IPS DF 4.7 (cell line): ENCODE measurements around the gene ADAM12.

Experiments
- DNase-seq: peaks from one replicate; pipeline ENCODE4 v3.0.0-alpha.2; 2013; ENCODE audit warnings: low spot score; ENCODE audit errors: extremely low read depth

Gene ADAM12

DNA sequence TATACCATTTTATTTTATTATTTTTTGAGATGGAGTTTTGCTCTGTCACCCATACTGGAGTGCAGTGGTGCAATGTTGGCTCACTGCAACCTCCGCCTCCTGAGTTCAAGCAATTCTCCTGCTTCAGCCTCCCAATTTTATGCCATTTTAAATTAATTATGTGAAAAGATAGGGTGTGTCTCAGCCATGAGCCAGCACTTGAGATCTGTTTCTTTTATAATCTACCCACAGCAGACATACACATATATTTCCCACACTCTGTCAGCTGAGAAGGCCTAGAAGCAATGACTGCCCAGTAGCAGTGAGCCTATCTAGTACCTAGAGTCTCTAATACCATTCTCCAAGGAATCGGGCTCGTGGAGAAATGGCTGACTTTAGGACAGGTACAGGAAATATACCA lies 70.5 kb downstream of the ADAM12 start:
- DNase-seq: no peak

DNA sequence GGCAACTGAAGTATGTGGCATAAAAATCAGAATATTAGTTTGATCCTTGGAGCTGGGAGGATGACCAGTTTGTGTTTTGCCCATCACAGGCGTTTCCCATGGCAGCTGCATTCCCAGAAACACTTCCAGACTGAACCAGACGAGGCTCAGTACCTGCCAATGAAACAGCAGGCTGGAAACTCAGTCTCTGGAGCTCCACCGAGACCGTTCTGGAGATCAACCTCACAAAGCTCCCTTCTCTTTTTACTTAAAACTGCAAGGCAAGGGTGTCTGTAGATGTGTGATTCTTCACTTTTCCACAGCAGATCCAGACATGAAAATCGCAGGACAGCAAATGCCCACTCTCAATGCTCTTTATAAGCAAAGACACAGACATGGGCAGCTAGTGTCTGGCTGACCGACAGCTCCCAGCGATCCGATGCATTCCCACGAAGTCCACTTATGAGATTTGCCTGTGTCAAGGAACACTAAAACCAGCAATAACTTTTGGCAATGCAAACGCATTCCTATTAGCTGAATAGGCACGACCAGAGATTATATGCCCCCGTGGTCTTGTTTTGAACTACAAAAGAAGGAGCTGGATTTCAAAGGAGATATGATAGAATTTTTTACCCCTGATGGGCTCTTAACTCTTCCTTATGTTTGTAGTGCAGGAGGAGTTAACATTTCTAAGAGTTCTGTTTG lies 72.6 kb downstream of the ADAM12 start:
- no peak for DNase-seq

- no peak for DNase-seq
These were observed 73.3 kb downstream of the ADAM12 start for GRCh38 chr10:126314863-126315493.

DNA sequence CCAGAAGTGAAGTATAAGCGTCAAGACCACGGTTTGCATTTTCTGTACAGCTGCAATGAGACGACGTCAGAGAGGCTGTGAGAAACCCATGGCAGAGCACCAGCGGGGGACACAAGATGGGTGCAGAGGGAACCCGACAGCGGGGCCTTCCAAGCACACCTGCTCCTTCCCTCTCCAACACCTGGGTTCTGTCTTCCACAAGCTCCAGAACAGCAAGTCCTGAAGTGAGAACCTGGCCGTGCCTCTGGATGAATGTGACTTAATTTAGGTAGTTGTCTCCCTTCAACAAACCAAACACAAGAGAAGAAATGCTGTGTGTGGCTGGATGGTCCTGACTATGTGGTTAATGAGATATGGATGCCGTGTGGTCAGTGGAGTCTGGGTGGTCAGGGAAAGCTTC lies 76.1 kb downstream of the ADAM12 start:
- no peak for DNase-seq

DNA sequence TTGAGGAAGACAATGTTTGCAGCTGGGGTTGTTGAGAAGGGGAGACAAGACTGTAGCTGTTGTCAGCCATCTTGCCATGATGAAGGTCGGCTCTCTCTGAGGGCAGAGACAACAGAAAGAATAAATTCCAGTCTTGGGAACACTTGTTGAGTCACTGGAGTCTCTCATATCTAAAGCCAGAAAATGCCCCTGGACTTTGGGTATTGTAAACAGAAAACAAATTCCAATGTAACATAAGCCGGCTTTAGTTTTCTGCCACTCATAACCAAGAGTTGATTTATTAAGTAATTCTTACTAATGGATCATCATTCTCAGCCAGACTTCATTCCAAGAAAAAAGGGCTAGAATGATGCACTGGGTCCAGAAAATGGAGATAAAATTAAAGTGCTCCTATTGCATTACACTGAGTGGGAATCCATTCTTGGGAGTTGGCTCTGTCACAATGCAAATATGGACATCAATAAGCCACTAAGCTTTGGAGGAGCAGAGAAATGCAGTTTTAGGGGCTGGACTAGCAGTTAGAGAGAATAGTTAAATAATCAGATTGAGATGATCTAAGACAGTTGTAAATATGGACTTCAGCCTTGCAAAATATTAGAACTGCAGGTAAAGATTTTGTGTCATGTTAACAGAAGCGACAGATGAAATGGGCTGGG lies 78.9 kb downstream of the ADAM12 start:
- DNase-seq: no peak

GRCh38 chr10:126302826-126303665 lies 85.2 kb downstream of the ADAM12 start:
- no peak for DNase-seq

DNA sequence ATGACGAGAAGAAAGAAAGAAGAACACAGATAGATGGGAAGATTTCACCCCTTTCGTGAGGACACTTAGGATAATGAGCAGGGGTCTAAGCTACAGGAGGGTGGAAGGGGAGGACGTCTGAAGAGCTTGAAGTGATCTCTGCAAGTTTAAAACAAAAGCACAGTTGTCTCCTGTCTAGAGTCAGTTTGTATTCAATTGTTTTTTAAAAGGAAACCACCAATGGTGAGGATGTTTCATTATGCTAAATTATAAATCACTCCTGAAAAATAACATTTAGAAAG lies 85.9 kb downstream of the ADAM12 start:
- no peak for DNase-seq

- DNase-seq: no peak
These were observed 86.4 kb downstream of the ADAM12 start for GRCh38 chr10:126301701-126302475.

DNA sequence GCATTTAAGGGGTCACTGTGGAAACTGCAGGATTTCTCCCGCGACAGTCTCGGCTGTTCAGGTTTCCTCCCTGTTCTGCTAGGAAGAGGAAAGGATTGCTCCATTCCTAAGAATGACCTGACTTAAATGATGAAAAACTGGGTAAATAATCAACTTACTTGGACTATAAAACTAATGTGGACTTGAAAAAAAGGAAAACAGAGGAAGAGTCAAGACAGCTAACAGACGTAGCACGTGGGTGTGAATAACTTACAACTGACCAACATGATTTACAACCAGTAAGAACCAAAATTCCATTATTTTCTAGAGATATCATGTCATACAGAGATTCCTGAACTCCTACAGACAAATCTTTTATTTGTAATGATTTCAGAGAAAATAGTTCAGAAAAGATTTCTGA lies 93.8 kb downstream of the ADAM12 start:
- DNase-seq: no peak

DNA sequence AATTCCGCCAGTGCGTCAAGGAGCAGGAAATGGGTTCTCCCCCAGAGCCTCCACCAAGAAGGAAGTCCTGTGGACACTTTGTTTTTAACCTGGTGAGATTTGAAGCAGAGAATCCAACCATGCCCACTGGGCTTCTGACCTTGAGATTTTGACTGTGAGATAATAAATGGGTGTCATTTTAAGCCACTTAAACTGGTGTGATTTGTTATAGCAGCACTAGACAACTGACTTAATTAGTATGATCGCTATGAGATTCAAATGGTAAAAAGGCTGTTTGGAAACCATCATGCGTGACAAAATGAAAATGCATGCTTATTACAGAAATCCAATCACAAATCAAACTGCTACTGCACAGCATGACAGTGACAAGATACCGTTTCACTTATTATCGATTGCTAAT lies 98.0 kb downstream of the ADAM12 start:
- DNase-seq: no peak

- no peak for DNase-seq
These were observed 99.5 kb downstream of the ADAM12 start for GRCh38 chr10:126288547-126289493.

DNA sequence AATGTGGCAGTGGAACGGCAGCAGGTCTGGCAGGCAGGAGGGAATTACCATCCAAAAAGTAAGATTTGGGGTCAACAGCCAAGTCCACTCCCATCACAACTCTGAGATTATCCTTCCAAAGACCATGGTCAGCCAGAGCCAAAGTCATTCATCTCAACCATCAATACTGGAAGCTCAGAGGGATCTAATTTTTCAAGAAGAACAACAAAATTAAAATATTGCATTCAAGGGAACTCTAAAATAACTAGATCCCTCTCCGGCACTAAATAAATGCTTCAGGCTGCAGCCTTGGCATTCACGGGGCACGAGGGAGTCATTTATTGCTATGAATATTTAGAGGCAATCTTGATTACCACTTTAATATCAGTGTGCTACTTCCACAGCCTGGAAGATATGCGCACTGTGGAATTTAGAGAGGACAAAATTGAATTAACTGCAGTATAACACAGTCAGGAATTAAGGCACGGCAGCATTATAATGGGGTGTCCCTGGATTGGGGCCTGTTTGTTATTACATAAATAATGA lies 102.0 kb downstream of the ADAM12 start:
- no peak for DNase-seq

GRCh38 chr10:126283307-126283706 lies 105.0 kb downstream of the ADAM12 start:
- no peak for DNase-seq

- no peak for DNase-seq
These were observed 109.4 kb downstream of the ADAM12 start for GRCh38 chr10:126278851-126279250.

GRCh38 chr10:126277181-126277580 lies 111.1 kb downstream of the ADAM12 start:
- no peak for DNase-seq

DNA sequence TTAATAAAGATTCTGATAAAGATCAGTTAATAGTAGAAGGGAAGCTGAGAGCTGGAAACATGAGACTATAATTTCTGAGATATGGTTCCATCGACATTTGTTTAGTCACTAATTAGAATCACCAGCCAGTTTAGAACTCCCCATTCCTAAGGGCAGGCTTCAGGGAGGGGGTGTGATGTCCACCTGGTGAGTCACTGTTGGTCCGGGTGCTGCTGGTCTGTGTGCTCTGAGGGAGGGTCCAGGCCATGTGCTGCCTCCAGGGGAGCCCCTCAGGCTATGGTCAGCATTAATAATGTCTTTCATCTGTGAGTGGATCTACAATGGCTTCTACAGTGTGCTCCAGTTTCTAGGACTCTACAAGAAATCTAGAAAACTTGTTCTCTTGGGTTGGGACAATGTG lies 115.8 kb downstream of the ADAM12 start:
- DNase-seq: no peak

DNA sequence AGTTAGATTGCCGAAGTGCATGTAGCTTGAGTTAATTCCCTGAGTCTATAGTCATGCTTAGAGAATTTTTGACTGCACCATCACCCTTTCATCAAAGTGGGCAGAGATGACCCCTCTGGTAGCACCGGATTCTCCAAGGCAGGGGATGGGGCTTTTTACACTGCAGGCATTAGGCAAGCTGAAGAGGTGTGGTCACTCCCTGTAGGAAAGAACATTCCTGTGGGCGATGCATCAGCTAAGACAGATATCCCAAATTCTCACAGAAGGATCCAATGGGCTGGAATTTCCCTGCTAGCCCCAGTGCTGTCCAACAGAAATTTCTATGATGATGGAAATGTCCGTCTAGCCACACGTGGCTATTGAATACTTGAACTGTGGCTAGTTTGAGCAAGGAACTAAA lies 118.2 kb downstream of the ADAM12 start:
- DNase-seq: no peak

DNA sequence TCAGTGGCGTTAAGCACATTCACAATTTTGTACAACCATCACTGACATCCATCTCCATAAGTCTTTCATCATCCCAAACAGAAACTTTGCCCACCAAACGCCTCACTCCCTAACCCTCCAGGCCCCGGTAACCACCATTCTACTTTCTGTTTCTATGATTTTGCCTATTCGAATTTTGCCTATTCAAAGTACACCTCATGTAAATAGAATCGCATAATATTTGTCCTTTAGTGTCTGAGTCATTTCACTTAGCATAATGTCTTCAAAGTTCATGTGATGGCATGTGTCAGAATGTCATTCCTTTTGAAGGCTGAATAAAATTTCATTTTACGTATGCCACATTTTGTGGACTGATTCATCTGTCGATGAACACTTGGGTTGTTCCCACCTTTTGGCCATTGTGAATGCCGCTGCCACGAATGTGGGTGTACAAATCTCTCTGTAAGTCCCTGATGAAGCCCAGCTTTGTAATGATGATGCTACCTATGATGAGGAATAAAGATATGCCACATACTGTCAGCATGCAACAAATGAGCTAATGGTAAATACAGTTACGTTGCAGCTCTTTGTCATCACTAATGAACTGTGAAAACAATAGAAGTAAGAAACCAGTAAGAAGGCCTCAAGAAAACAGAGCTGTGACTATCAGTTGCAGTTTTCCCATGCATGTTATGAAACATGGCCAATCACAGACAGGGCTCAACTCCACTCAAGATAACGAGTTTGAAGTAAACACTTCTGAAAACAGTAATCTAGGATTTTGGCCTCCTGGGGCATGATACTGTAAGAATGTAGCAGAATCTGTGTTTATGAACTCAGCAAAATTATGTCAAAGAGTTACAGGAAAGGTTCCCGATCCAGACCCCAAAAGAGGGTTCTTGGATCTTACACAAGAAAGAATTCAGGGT lies 120.0 kb downstream of the ADAM12 start:
- DNase-seq: no peak
